GM21529 (cell line): ENCODE measurements around the gene ARAP1.

Experiments used
- ATAC-seq: cut with Tn5 transposase; IDR thresholded peaks from one replicate; pipeline ENCODE4 v1.9.1; 2021; ENCODE audit not compliant: unreplicated experiment

Gene ARAP1

GRCh38 chr11:72744474-72744873 lies 7.7 kb downstream of the ARAP1 start:
- ATAC-seq: no peak

- peak; percentile 51 for ATAC-seq
Measured at GRCh38 chr11:72743321-72744221, 8.6 kb downstream of the ARAP1 start.

GRCh38 chr11:72742513-72743320 lies 9.5 kb downstream of the ARAP1 start:
- ATAC-seq: no peak

- no peak for ATAC-seq
Measured at GRCh38 chr11:72741849-72742512, 10.2 kb downstream of the ARAP1 start.

GRCh38 chr11:72741429-72741833 lies 10.8 kb downstream of the ARAP1 start:
- ATAC-seq: no peak

GRCh38 chr11:72740562-72741428 lies 11.4 kb downstream of the ARAP1 start:
- no peak for ATAC-seq

GRCh38 chr11:72740060-72740424 lies 12.2 kb downstream of the ARAP1 start:
- no peak for ATAC-seq

GRCh38 chr11:72739240-72740059 lies 12.8 kb downstream of the ARAP1 start:
- no peak for ATAC-seq

- ATAC-seq: peak; percentile 49
Measured at GRCh38 chr11:72738199-72739141, 13.7 kb downstream of the ARAP1 start.

GRCh38 chr11:72737336-72737735 lies 14.9 kb downstream of the ARAP1 start:
- ATAC-seq: no peak

GRCh38 chr11:72736452-72737069 lies 15.6 kb downstream of the ARAP1 start:
- ATAC-seq: peak; percentile 32

- ATAC-seq: no peak
Measured at GRCh38 chr11:72735495-72736027, 16.6 kb downstream of the ARAP1 start.

- no peak for ATAC-seq
Measured at GRCh38 chr11:72732329-72732728, 19.9 kb downstream of the ARAP1 start.

GRCh38 chr11:72730737-72731136 lies 21.5 kb downstream of the ARAP1 start:
- no peak for ATAC-seq

- ATAC-seq: no peak
Measured at GRCh38 chr11:72730243-72730642, 22.0 kb downstream of the ARAP1 start.

GRCh38 chr11:72727521-72727920 lies 24.7 kb downstream of the ARAP1 start:
- ATAC-seq: no peak

- no peak for ATAC-seq
Measured at GRCh38 chr11:72726266-72727220, 25.7 kb downstream of the ARAP1 start.
